ENCODE measurements around the gene WWOX. TPM values are rescaled to one million over a fixed set of nuclear protein-coding genes. Genes with fewer than 3 reads are reported as not detected.

Gene WWOX
- total and polyA plus RNA-seq, 2 donors (not counting 1 experiment from before 2014, with no cell fraction given): 10.5 to 42.3 TPM

DNA sequence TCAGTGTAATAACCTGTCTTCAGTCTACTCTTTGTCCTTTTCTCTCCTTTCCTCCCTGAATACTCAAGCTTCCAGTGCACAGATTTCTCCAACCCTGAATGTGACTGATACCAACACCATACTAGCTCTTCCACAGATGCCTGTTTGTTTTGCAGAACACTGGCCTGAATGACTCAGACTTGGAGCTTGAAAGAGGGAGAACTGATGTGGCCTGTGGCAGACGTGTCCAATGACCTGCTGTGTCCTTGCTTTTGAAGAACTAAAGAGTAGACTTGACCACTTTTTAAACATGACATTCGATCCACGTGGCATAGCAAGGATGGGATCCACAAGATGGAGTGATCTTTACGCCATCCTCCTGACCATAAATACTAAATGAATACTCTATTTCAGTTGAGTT, 361.0 kb downstream of the WWOX start:
- ChIA-PET CTCF (no interaction called here), POLR2A (no interaction called here)
- Histone ChIP-seq H3K9me3 (ENCODE audit: control extremely low read depth in 1 of 3, control insufficient read depth in 2 of 3, insufficient read depth in 1 of 3, low read length in 2 of 3) (peaks cover 0 to 4% (median 3%) of the 10 kb centered on the region in 3 donors), H3K27ac (ENCODE audit: low read length in 2 of 2) (no peak overlapping the region), H3K79me2 (ENCODE audit: control insufficient read depth, insufficient read depth, low read length) (no peaks in the 10 kb centered on the region), H3K27me3 (replicated peaks in 1 of 4; ENCODE audit: control extremely low read depth in 1 of 4, control insufficient read depth in 3 of 4, insufficient read depth in 4 of 4, low read length in 3 of 4) (no peaks in the 10 kb centered on the region), H3K9ac (ENCODE audit: low read length) (no peak overlapping the region), H3K4me3 (ENCODE audit: control extremely low read depth in 1 of 5, extremely low read depth in 1 of 5, insufficient read depth in 1 of 5, low read depth in 2 of 5, low read length in 4 of 5) (no peak overlapping the region), H4K20me1 (ENCODE audit: control insufficient read depth, insufficient read depth, low read length, poor library complexity, severe bottlenecking) (no peaks in the 10 kb centered on the region), H3K4me2 (replicated peaks; ENCODE audit: low read depth, low read length, poor library complexity, severe bottlenecking) (no peak overlapping the region), H3K4me1 (ENCODE audit: control insufficient read depth in 2 of 2, insufficient read depth in 2 of 2, low read length in 2 of 2) (no peaks in the 10 kb centered on the region), H2AFZ (ENCODE audit: insufficient read depth, low read depth, low read length, poor library complexity, severe bottlenecking) (no peak overlapping the region), H3K36me3 (replicated peaks in 1 of 2; ENCODE audit: control extremely low read depth in 1 of 2, control insufficient read depth in 1 of 2, extremely low read depth in 1 of 2, insufficient read depth in 2 of 2, low read length in 1 of 2) (no peaks in the 10 kb centered on the region)
- TF ChIP-seq EZH2 (IDR thresholded peaks at IDR 0.05; ENCODE audit: borderline replicate concordance, insufficient read depth, low read depth, low read length, poor library complexity, severe bottlenecking): no peak
- TF ChIP-seq, protein P1, sequence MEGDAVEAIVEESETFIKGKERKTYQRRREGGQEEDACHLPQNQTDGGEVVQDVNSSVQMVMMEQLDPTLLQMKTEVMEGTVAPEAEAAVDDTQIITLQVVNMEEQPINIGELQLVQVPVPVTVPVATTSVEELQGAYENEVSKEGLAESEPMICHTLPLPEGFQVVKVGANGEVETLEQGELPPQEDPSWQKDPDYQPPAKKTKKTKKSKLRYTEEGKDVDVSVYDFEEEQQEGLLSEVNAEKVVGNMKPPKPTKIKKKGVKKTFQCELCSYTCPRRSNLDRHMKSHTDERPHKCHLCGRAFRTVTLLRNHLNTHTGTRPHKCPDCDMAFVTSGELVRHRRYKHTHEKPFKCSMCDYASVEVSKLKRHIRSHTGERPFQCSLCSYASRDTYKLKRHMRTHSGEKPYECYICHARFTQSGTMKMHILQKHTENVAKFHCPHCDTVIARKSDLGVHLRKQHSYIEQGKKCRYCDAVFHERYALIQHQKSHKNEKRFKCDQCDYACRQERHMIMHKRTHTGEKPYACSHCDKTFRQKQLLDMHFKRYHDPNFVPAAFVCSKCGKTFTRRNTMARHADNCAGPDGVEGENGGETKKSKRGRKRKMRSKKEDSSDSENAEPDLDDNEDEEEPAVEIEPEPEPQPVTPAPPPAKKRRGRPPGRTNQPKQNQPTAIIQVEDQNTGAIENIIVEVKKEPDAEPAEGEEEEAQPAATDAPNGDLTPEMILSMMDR (IDR thresholded peaks at IDR 0.05): no peak
- DNase-seq: no peak
- Mint-ChIP-seq H3K4me3 (no peak overlapping the region), H3K9me3 (ENCODE audit: insufficient read depth) (no peaks in the 10 kb centered on the region), H3K4me1 (no peaks in the 10 kb centered on the region), H3K27me3 (no peaks in the 10 kb centered on the region), H3K27ac (no peak overlapping the region)
- no CpG with 5 or more reads among the region's 4 CpGs for WGBS (ENCODE audit: insufficient coverage)
- intact Hi-C loops (cut with micrococcal nuclease): no loop called here
- ATAC-seq (ENCODE audit: low read depth): no peak

DNA sequence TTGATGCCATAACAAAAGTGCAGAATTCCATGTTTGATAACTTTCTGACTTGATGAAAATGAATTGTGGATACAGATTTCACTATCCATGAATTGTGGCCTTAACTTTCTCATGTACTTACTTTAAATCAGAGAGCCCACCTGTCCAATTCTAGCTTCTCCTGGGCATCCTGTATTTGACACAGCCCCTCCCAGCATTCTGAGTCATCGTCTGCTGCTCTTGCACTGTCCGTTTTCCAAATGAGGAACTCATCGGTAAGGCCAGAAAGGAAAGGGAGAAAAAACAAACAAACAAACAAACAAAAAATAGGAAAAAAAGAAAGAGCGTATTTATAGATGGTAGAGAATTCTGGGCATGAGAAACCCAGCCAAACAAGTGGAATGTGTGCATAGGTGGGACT, 361.6 kb downstream of the WWOX start:
- H2AFZ ChIP-seq (ENCODE audit: insufficient read depth, low read depth, low read length, poor library complexity, severe bottlenecking): no peak overlapping the region
- no peaks in the 10 kb centered on the region for H3K4me1 ChIP-seq (ENCODE audit: control insufficient read depth in 2 of 2, insufficient read depth in 2 of 2, low read length in 2 of 2)
- no peak overlapping the region for H3K9ac ChIP-seq (ENCODE audit: low read length)
- H3K27me3 Mint-ChIP-seq: no peaks in the 10 kb centered on the region
- ChIA-PET POLR2A (no interaction called here), CTCF (no interaction called here)
- no peaks in the 10 kb centered on the region for H3K79me2 ChIP-seq (ENCODE audit: control insufficient read depth, insufficient read depth, low read length)
- no peak overlapping the region for H3K4me3 ChIP-seq (ENCODE audit: control extremely low read depth in 1 of 5, extremely low read depth in 1 of 5, insufficient read depth in 1 of 5, low read depth in 2 of 5, low read length in 4 of 5)
- WGBS (ENCODE audit: insufficient coverage): no CpG with 5 or more reads among the region's 4 CpGs
- no peak overlapping the region for H3K4me2 ChIP-seq (replicated peaks; ENCODE audit: low read depth, low read length, poor library complexity, severe bottlenecking)
- DNase-seq (no peak), ATAC-seq (ENCODE audit: low read depth) (no peak)
- H3K9me3 Mint-ChIP-seq (ENCODE audit: insufficient read depth): no peaks in the 10 kb centered on the region
- intact Hi-C loops (cut with micrococcal nuclease): no loop called here
- no peaks in the 10 kb centered on the region for H3K27me3 ChIP-seq (replicated peaks in 1 of 4; ENCODE audit: control extremely low read depth in 1 of 4, control insufficient read depth in 3 of 4, insufficient read depth in 4 of 4, low read length in 3 of 4)
- TF ChIP-seq EZH2 (IDR thresholded peaks at IDR 0.05; ENCODE audit: borderline replicate concordance, insufficient read depth, low read depth, low read length, poor library complexity, severe bottlenecking): no peak
- TF ChIP-seq, protein P1 (IDR thresholded peaks at IDR 0.05): no peak
- H3K9me3 ChIP-seq (ENCODE audit: control extremely low read depth in 1 of 3, control insufficient read depth in 2 of 3, insufficient read depth in 1 of 3, low read length in 2 of 3): peaks cover 0 to 4% (median 3%) of the 10 kb centered on the region in 3 donors
- no peaks in the 10 kb centered on the region for H4K20me1 ChIP-seq (ENCODE audit: control insufficient read depth, insufficient read depth, low read length, poor library complexity, severe bottlenecking)
- H3K27ac ChIP-seq (ENCODE audit: low read length in 2 of 2): no peak overlapping the region
- no peak overlapping the region for H3K27ac Mint-ChIP-seq
- H3K36me3 ChIP-seq (replicated peaks in 1 of 2; ENCODE audit: control extremely low read depth in 1 of 2, control insufficient read depth in 1 of 2, extremely low read depth in 1 of 2, insufficient read depth in 2 of 2, low read length in 1 of 2): no peaks in the 10 kb centered on the region
- H3K4me3 Mint-ChIP-seq: no peak overlapping the region
- H3K4me1 Mint-ChIP-seq: no peaks in the 10 kb centered on the region
